Measurements from ENCODE around the gene RBP7.

GRCh38 chr1:10065344-10065685 is 68.3 kb downstream of the RBP7 start:
- TF ChIP-seq CTCF (IDR thresholded peaks at IDR 0.05): no peak
- no peak for TF ChIP-seq POLR2A (IDR thresholded peaks at IDR 0.05)

Measured in uterus (tissue), 2 donors.